Right forelimb (tissue), 1 donor: ENCODE results near the gene TPP2.

Experiments used
- DNase-seq: peaks from one replicate; pipeline ENCODE4 v3.0.0-alpha.2; 2018

The TPP2 gene

GRCh38 chr13:102658660-102659059, 61.9 kb downstream of the TPP2 start:
- no peak for DNase-seq

DNA sequence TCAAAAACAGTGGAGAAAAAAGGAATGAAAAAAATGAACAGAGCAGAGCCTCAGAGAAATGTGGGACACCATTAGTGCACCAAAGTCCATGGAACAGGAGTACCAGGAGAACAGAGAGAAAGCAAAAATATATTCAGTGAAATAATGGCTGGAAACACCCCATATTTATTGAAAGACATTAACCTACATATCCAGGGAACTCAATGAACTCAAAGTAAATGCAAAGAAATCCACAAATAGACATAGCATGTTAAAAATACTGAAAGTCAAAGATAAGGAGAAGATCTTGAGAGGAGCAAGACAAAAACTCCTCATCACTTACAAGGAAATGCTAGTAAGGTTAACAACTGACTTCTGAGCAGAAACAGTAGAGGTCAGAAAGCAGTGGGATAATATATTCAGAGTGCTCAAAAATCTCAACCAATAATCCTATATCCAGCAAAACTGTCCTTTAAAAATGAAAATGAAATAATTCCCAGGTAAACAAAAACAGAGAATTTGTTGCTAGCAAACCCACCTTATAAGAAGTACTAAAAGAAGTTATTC, 62.5 kb downstream of the TPP2 start:
- no peak for DNase-seq

DNA sequence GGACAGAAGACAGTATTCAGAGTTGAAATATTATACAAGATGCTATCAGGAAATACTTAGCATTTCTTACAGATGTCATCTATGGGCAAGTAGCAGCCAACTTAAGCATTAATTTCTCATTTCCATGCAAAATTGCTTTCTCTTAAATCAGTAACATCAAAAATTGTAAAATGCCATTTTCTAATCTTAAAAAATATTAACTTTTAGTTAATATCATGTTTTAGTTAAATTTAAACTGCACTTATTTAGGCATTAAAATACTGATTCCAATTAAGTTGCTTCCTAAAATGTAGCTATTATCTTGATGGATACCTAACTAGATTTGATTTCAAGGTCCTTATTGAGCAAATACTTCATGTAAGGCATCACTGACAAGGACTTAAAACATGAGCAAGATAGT, 70.2 kb downstream of the TPP2 start:
- no peak for DNase-seq

- no peak for DNase-seq
Measured at GRCh38 chr13:102667911-102668310, 71.1 kb downstream of the TPP2 start.

DNA sequence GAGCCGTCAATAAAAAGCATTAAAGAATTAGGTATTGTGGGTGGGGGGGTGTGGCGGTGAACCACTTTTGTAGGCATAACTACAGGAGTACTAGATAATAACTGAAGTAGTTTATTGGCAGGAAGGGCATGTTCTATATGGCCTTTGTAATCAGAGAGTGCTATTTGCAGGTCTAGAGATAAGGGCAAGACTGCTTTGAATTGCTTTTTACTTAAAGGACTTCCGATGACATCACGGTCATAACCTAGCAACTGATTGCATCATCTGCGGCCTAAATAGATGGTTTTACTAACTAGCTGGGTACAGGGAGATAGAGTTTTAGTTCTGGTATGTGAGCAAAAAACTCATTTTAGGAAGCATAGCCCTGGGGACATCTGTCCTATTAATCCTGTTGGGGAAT, 73.3 kb downstream of the TPP2 start:
- no peak for DNase-seq

- DNase-seq: no peak
Measured at GRCh38 chr13:102675115-102675514, 78.3 kb downstream of the TPP2 start.

DNA sequence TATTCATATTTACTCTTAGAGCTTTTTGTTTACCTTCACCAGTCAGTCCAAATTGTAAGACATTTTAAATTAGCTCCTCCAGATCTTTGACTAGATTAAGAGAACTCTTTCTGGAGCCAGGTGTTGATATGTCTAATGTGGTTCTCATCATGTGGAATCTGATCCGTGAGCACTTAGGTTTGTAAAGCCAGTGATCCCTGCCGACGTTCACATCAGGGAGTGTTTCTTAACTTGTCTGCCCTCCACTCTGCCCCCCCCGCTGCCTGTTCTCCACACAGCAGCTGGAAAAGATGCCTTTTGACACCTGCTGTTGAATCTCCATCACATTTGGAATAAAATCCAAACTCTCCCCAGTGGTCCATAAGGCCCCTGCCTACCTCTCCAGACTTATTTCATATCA, 80.3 kb downstream of the TPP2 start:
- DNase-seq: no peak

GRCh38 chr13:102678339-102679107, 81.7 kb downstream of the TPP2 start:
- no peak for DNase-seq

DNA sequence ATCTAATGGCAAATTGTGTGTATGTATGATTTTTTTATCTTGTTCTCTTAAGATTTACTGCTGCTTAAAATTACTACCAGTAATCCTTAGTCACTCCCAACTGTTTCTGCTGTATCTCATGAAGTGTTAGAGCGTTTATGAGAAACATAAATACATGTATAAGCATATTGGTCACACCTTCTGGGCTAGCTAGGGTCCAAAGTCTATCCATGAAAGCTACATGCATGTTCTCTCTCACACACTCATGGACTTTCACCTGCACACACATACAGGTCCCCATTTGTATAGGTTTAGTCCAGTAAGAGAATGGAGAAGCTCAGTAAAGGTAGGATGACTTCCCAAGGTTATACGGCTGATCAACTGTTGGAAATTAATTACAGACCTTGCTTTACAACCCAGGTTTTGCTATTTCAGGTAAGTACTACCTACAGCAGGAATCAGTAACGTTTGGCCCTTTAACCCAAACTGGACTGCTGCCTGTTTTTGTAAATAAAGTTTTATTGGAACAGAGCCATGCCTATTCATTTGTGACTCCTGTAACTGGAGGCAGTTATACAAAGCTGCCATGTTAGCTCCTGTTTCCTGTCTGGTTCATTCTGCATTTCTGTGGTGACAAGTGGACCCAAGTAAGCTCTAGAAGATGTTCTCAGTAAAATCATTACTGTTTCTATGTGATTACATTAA, 82.8 kb downstream of the TPP2 start:
- DNase-seq: no peak

DNA sequence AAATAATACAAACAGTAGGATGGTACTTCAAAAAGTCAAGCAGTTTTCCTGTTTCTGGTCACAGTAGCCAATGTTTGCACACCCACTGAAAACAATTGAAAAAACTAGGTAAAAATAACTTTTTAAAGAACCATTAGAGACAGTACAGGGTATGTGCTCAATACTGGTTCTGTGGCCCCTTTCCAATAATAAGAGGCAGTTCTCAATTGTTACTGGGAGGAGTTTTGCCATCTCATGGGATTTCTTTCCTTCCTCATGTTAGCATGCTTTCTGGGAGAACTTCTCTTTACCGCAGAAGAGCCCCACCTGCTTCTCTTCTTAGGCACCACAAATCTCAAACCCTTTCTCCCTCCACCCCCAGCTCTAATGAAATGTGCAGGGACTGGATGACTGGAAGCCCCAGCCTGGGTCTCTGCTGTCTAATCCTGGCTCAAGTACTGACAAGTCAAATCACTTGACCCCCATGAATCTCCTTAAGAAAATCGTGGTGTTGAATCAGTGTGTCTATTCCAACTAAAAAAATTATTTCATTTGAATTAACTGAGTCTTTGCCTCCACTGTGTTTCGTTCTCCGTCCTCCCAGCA, 83.4 kb downstream of the TPP2 start:
- DNase-seq: no peak

DNA sequence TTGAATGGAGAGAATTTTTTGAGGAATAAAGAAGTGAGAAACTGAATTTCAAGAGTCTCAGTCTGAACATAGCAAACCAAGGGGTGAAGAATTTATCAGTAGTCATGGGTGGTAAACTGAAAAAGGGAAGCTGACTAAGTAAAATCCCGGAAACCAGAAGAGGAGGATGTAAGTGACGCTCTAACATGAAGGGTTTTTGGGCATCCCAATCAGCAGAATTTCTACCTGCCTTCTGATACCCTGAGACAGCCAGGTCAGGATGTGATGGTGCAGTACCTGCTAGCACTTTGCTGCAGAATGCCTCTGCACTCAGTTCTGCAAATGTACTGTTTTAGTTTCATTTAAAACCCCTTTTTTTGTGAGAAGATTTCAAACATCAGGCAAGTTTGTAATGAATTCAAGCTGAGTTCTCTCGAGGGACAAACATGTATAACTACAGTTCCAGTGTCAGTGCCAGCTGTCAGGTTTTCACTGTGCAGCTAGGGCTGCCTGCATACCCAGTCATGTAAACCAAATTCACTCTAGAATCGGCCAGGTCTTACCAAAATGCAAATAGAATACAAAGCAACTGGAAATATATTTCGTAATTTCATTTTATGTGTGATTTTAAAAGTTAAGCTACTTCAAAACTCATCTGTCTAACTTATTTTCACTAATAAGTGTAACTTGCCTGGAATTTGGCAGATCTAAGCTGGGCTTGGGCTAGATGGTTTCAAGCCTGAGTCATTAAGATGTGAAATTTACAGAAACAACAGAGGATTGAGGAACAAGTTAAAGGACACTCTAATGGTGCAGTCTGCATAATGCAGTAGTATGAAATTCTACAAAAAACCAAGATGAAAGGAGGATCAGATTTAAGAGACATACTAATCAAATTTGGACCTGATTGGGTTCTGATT, 84.3 kb downstream of the TPP2 start:
- no peak for DNase-seq

DNA sequence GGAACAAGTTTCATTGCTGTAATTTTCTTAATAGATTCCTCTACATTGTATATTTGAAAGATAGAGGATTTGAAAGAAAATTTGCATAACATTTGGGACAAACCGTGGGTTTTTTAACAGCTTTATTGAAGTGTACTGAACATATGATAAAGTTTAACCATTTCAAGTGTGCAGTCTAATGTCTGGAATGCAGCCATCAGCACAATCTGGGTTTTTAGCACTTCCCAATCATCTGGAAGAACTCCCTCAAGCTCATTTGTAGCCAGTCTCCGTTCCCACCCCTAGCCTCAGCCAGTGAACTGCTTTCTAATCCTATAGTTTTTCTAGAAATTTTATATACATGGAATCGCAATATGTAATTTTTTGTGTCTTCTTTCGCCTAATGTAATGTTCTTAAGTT, 85.4 kb downstream of the TPP2 start:
- no peak for DNase-seq

- DNase-seq: no peak
Measured at GRCh38 chr13:102682727-102683126, 85.9 kb downstream of the TPP2 start.

DNA sequence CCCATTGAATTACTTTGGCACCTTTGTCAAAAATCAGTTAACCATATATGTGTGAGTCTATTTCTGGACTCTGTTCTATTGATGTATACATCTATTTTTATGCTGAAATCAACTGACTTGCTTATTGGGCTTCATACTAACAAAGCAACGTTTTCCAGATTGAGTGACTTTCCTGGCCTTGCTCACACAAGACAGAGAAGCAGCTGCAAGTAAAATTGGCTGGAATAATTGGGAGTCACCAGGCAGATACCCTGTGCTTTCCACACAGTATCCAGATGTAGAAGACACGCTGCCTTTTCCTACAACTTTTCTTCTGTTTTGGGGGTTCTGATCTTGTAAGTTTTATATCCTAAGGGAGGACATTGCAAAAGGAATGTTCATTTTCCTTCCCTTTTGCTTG, 86.9 kb downstream of the TPP2 start:
- no peak for DNase-seq

GRCh38 chr13:102686024-102686423, 89.2 kb downstream of the TPP2 start:
- DNase-seq: no peak

DNA sequence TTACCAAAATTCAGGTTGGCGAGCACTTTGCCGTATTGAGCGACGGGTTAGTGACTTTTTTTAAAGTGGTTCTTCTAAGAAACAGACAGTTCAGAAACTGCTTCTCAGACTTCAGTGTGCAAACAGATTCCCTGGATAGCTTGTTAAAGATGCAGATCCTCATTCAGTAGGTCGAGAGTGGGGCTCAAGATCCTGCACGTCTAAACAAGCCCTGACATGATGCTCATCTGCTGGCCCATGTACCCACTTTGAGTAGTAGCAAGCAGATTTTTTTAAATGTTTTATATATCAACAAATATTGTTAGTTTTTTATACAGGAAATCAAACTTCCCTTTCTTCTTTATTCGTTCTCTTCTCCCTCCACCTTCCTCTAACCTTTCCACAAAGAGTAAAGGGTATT, 90.7 kb downstream of the TPP2 start:
- no peak for DNase-seq

- no peak for DNase-seq
Measured at GRCh38 chr13:102688306-102688973, 91.7 kb downstream of the TPP2 start.

DNA sequence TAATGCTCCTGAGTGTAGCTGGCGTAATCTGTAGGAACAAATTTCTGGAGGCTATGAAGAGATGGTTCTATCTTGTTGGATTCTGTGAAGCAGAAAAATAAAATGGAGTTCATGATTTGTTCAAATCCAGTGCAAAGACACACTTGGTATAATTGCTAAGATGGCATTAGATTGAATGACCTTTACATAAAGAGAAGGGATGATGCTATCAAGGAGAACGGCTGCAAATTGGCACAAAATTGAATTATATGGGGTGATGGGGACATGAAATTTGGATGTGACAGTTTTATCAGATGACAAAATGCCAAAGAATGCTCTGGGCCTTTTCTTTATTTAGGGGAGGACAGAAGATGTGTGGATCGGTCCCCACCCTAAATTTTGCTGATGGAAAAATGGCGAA, 94.1 kb downstream of the TPP2 start:
- DNase-seq: no peak

GRCh38 chr13:102692491-102692826, 95.7 kb downstream of the TPP2 start:
- DNase-seq: no peak

GRCh38 chr13:102693250-102693649, 96.5 kb downstream of the TPP2 start:
- DNase-seq: no peak

- no peak for DNase-seq
Measured at GRCh38 chr13:102693776-102694175, 97.0 kb downstream of the TPP2 start.

GRCh38 chr13:102694937-102695336, 98.2 kb downstream of the TPP2 start, which contains the start of gene METTL21C:
Gene METTL21C (minus strand): TSS chr13:102695044. CDS start chr13:102694498, 546 bp downstream.
- DNase-seq: no peak
